Astrocyte (in vitro differentiated cells and primary cell): Measurements from ENCODE around the gene HOXA13.

Experiments used
- EZH2 ChIP-seq: IDR thresholded peaks from 2 replicates; pipeline ENCODE4 v1.6.1; 2012; ENCODE audit warnings: mild to moderate bottlenecking, low read length, inconsistent platforms; ENCODE audit not compliant: insufficient read depth
- TF ChIP-seq, protein P1 (sequence below): IDR thresholded peaks from 2 replicates; pipeline ENCODE4 v1.5.1; 2011; ENCODE audit warnings: low read depth, mild to moderate bottlenecking, inconsistent platforms, low read length, moderate library complexity; ENCODE audit not compliant: insufficient read depth

DNA sequence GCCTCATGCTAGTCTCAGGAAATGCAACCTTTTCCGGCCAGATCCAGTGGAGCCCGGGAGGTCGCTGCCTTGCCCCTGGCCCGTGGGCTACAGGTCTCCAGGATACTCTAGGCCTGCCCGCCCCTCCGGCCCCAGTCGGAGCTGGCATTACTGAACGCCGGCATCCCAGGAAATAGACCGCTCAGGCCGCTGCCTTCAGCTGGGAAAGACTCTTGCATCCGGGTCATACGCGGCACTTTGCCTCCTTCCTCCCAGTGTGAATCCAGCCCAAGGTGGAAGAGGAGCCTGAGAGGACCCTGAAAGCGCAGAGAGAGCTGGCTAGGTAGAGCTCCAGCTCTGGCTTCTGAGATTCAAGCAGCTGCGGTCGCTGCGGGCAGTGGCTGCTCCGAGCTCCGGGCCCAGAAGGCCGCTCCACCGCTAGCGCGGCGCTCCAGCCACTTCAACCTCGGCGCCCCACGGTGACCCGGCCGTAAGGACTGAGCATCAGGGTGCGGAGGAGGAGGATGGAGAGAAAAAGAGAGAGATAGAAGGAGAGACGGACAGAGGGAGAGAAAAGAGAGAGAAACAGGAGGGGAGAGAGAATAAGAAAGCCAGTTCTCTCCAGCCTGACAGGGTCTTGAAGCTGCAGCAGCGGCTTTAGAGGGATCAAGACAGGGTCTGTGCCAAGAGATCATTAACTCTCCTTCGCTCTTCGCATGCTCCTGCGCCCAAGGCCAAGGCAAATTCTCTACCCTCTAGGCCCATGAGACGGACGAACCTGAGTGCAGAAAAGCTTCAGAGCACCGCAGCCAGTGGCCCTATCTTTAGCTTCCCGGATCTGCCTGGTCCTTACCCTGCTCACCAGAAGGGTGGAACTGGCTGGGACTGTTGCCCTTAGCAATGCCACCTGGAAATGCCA, 24.0 kb downstream of the HOXA13 start:
- peak; percentile 71 for TF ChIP-seq EZH2
- TF ChIP-seq, protein P1, sequence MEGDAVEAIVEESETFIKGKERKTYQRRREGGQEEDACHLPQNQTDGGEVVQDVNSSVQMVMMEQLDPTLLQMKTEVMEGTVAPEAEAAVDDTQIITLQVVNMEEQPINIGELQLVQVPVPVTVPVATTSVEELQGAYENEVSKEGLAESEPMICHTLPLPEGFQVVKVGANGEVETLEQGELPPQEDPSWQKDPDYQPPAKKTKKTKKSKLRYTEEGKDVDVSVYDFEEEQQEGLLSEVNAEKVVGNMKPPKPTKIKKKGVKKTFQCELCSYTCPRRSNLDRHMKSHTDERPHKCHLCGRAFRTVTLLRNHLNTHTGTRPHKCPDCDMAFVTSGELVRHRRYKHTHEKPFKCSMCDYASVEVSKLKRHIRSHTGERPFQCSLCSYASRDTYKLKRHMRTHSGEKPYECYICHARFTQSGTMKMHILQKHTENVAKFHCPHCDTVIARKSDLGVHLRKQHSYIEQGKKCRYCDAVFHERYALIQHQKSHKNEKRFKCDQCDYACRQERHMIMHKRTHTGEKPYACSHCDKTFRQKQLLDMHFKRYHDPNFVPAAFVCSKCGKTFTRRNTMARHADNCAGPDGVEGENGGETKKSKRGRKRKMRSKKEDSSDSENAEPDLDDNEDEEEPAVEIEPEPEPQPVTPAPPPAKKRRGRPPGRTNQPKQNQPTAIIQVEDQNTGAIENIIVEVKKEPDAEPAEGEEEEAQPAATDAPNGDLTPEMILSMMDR: no peak
